ENCODE results near the gene ACOT8. TPM values are rescaled to one million over a fixed set of nuclear protein-coding genes. Genes with fewer than 3 reads are reported as not detected.

Gene ACOT8
- total and polyA plus RNA-seq, 9 of the 15 experiments (the other 6 are each of a cell fraction or from before 2014, with no cell fraction given): 8.2 to 46.7 (median 20.7) TPM

GRCh38 chr20:45835825-45836224 lies 21.4 kb downstream of the ACOT8 start (continued):
- TF ChIP-seq ZNF3 (CRISPR knock-in tag; IDR thresholded peaks at IDR 0.05): no peak
- no peak for TF ChIP-seq NR2F6 (CRISPR knock-in tag; IDR thresholded peaks at IDR 0.05)
- TF ChIP-seq ZNF57 (CRISPR knock-in tag; IDR thresholded peaks at IDR 0.05): no peak
- TF ChIP-seq NRF1 (conservative IDR thresholded peaks at IDR 0.05 in 1 of 2, IDR thresholded peaks at IDR 0.05 in 1 of 2): no peak
- no peak for TF ChIP-seq GATAD2B (IDR thresholded peaks at IDR 0.05; ENCODE audit: borderline replicate concordance)
- peak; percentile 68; the same call in 1 of the 2 replicates for TF ChIP-seq CTBP1 (IDR thresholded peaks at IDR 0.05; ENCODE audit: borderline replicate concordance)
- TF ChIP-seq SMARCA5 (IDR thresholded peaks at IDR 0.05): no peak
- peak; percentile 58 to 63; a peak in 3 of 4 replicates for TF ChIP-seq FOXK2 (conservative IDR thresholded peaks at IDR 0.05 in 1 of 2, IDR thresholded peaks at IDR 0.05 in 1 of 2; ENCODE audit: low read depth in 2 of 2)
- TF ChIP-seq ARID1B (IDR thresholded peaks at IDR 0.05): peak; percentile 46
- TF ChIP-seq ZNF778 (CRISPR knock-in tag; IDR thresholded peaks at IDR 0.05): no peak
- no peak for TF ChIP-seq ILF3 (IDR thresholded peaks at IDR 0.05; ENCODE audit: borderline replicate concordance)
- TF ChIP-seq CREM (IDR thresholded peaks at IDR 0.05; ENCODE audit: low read depth): no peak
- TF ChIP-seq C11orf30 (IDR thresholded peaks at IDR 0.05; ENCODE audit: low read depth): peak; percentile 75
- TF ChIP-seq RBBP5 (IDR thresholded peaks at IDR 0.05; ENCODE audit: borderline replicate concordance, insufficient read depth, low read length, poor library complexity, severe bottlenecking): no peak
- peak; percentile 51; the same call in 1 of the 2 replicates for TF ChIP-seq SMARCA4 (IDR thresholded peaks at IDR 0.05)
- no peak for TF ChIP-seq ZBTB33 (CRISPR knock-in tag; IDR thresholded peaks at IDR 0.05)
- no peak for TF ChIP-seq BRD4 (IDR thresholded peaks at IDR 0.05)
- peak; percentile 66 for TF ChIP-seq FOSL1 (tag; conservative IDR thresholded peaks at IDR 0.05)
- TF ChIP-seq HDGF (IDR thresholded peaks at IDR 0.05): 0 out of 2 replicates have a peak, but pooled peaks have one; percentile 56
- TF ChIP-seq ERF (CRISPR knock-in tag; IDR thresholded peaks at IDR 0.05): no peak
- TF ChIP-seq TFAP4 (CRISPR knock-in tag; IDR thresholded peaks at IDR 0.05; ENCODE audit: borderline replicate concordance): peak; percentile 40; the same call in 1 of the 2 replicates
- TF ChIP-seq SREBF2 (CRISPR knock-in tag; IDR thresholded peaks at IDR 0.05): no peak

All from K562 (cell line).